Thoracic aorta (tissue), 2 donors: ENCODE data around the gene UFSP1. TPM values are rescaled to one million over a fixed set of nuclear protein-coding genes. Genes with fewer than 3 reads are reported as not detected.

Source experiments
- ATAC-seq: fragments of 150-250 bp; one replicate; pipeline ENCODE4 v1.8.0; 2017; ENCODE audit warnings: low read depth; ENCODE audit not compliant: insufficient number of reproducible peaks, low FRiP score
- DNase-seq: peaks from one replicate; pipeline ENCODE4 v3.0.0-alpha.2; 2020; ENCODE audit warnings: low spot score
- H3K27ac ChIP-seq, 2 donors: fragments of 200-600 bp; sonication (generic); 1 replicate in 1 of 2; 2 replicates in 1 of 2; pipeline ENCODE4 v1.5.1; 2016; ENCODE audit warnings: mild to moderate bottlenecking in 2 of 2, moderate library complexity in 2 of 2
- H3K27me3 ChIP-seq: fragments of 200-600 bp; sonication (generic); replicated peaks from 2 replicates; pipeline ENCODE4 v1.6.0; 2016; ENCODE audit warnings: mild to moderate bottlenecking; ENCODE audit not compliant: insufficient read depth
- H3K36me3 ChIP-seq: fragments of 200-600 bp; sonication (generic); one replicate; pipeline ENCODE4 v1.5.1; 2016
- H3K4me1 ChIP-seq, 2 donors: fragments of 200-600 bp; sonication (generic); 1 replicate in 1 of 2; 2 replicates in 1 of 2; pipeline versions ENCODE4 v1.5.1 to v1.6.0; 2016; ENCODE audit warnings: low read depth in 2 of 2, mild to moderate bottlenecking in 1 of 2; ENCODE audit not compliant: control insufficient read depth in 1 of 2
- H3K4me3 ChIP-seq: fragments of 200-600 bp; sonication (generic); 2 replicates; pipeline ENCODE4 v1.5.1; 2016; ENCODE audit warnings: mild to moderate bottlenecking
- H3K9me3 ChIP-seq: fragments of 200-600 bp; sonication (generic); 2 replicates; pipeline ENCODE4 v1.5.1; 2016
- CTCF ChIP-seq: fragments of 200-600 bp; sonication (generic); IDR thresholded peaks from one replicate; pipeline ENCODE4 v1.5.1; 2019; ENCODE audit warnings: antibody characterized with exemption
- total RNA-seq, 2 donors: library from RNA; depleted of rRNA; stranded (reverse); fragments of >200 nt; gene quantifications; one replicate each; pipeline versions ENCODE4 v1.1.0 to v1.2.3, GENCODE V29; 2016

Gene UFSP1
- total RNA-seq, 2 donors from 2014 or later, result 2.7 to 4.1 TPM

- no peak for ATAC-seq
- TF ChIP-seq CTCF, result no peak
- no peak for DNase-seq
Observed at GRCh38 chr7:100908512-100908911, 19.0 kb upstream of the UFSP1 start.

GRCh38 chr7:100902638-100903037, 13.1 kb upstream of the UFSP1 start:
- Histone ChIP-seq H3K36me3 (no peaks in the 10 kb centered on the region), H3K4me1 (no peaks in the 10 kb centered on the region), H3K4me3 (no peak overlapping the region), H3K27ac (no peak overlapping the region), H3K27me3 (no peaks in the 10 kb centered on the region), H3K9me3 (no peaks in the 10 kb centered on the region)
- DNase-seq (no peak), ATAC-seq (no peak)
- no peak for TF ChIP-seq CTCF

More at GRCh38 chr7:100908512-100908911, 19.0 kb upstream of the UFSP1 start:
- H3K27ac ChIP-seq, result no peak overlapping the region
- no peaks in the 10 kb centered on the region for H3K9me3 ChIP-seq
- H3K4me3 ChIP-seq, result no peak overlapping the region
- no peaks in the 10 kb centered on the region for H3K4me1 ChIP-seq
- no peaks in the 10 kb centered on the region for H3K36me3 ChIP-seq
- no peaks in the 10 kb centered on the region for H3K27me3 ChIP-seq

- no peak overlapping the region for H3K27ac ChIP-seq
- no peaks in the 10 kb centered on the region for H3K36me3 ChIP-seq
- no peak for TF ChIP-seq CTCF
- H3K4me3 ChIP-seq, result no peak overlapping the region
- peaks cover 0 to 5% of the 10 kb centered on the region in 2 donors for H3K4me1 ChIP-seq
- ATAC-seq (no peak), DNase-seq (no peak)
- no peaks in the 10 kb centered on the region for H3K27me3 ChIP-seq
- no peaks in the 10 kb centered on the region for H3K9me3 ChIP-seq
Observed at GRCh38 chr7:100901921-100902332, 12.4 kb upstream of the UFSP1 start.

GRCh38 chr7:100900978-100901377, 11.5 kb upstream of the UFSP1 start:
- TF ChIP-seq CTCF, result no peak
- Histone ChIP-seq H3K4me3 (no peak overlapping the region), H3K27me3 (peaks cover 7% of the 10 kb centered on the region), H3K9me3 (no peaks in the 10 kb centered on the region), H3K36me3 (no peaks in the 10 kb centered on the region), H3K27ac (no peak overlapping the region), H3K4me1 (peaks cover 0 to 14% of the 10 kb centered on the region in 2 donors)
- no peak for DNase-seq
- ATAC-seq, result no peak

GRCh38 chr7:100899432-100899831, 9.9 kb upstream of the UFSP1 start:
- peaks cover 8% of the 10 kb centered on the region for H3K27me3 ChIP-seq

More at GRCh38 chr7:100899432-100899831, 9.9 kb upstream of the UFSP1 start:
- Histone ChIP-seq H3K36me3 (no peaks in the 10 kb centered on the region), H3K4me3 (no peak overlapping the region), H3K9me3 (no peaks in the 10 kb centered on the region), H3K27ac (no peak overlapping the region), H3K4me1 (peaks cover 7 to 25% of the 10 kb centered on the region in 2 donors)
- TF ChIP-seq CTCF, result no peak
- DNase-seq (no peak), ATAC-seq (no peak)
